IMR-90 (cell line): ENCODE data around the gene CDK12. TPM values are rescaled to one million over a fixed set of nuclear protein-coding genes. Genes with fewer than 3 reads are reported as not detected.

Experiments
- ATAC-seq: fragments of 200-7000 bp; cut with Tn5 transposase; 2 replicates; pipeline ENCODE4 v1.9.1; 2020; ENCODE audit warnings: low read depth, mild to moderate bottlenecking, moderate library complexity
- BruUV-seq: library from RNA; stranded (reverse); fragments of 400-500 nt; replicated peaks from 2 replicates; lab custom pipeline; 2021; lab: Mats Ljungman, UMichigan
- CTCF ChIA-PET: fragments of 300-600 bp; formaldehyde crosslinking; extraction: SDS; loops from one replicate; lab custom pipeline; 2021; ENCODE audit warnings: antibody characterized with exemption; lab: Yijun Ruan, JAX
- POLR2A ChIA-PET: fragments of 300-600 bp; sonication (Branson Sonifier 250); formaldehyde crosslinking; loops from one replicate; lab custom pipeline; 2022; ENCODE audit warnings: antibody characterized with exemption; ENCODE audit not compliant: unreplicated experiment; lab: Charles Lee
- DNase-seq: peaks from one replicate; pipeline ENCODE4 v3.0.0; 2013
- H2AFZ ChIP-seq: replicated peaks from 2 replicates; pipeline ENCODE3; 2013; ENCODE audit warnings: low read length, mild to moderate bottlenecking; ENCODE audit not compliant: poor library complexity
- H2AK5ac ChIP-seq: 2 replicates; pipeline ENCODE4 v1.6.1; 2013; ENCODE audit warnings: low read depth, low read length, inconsistent platforms
- H2AK9ac ChIP-seq: replicated peaks from 2 replicates; pipeline ENCODE3; 2013; ENCODE audit warnings: mild to moderate bottlenecking, low read depth, low read length, moderate library complexity; ENCODE audit not compliant: poor library complexity
- H2BK120ac ChIP-seq: 2 replicates; pipeline ENCODE4 v1.6.1; 2013; ENCODE audit warnings: low read depth, low read length, inconsistent platforms
- H2BK15ac ChIP-seq: 3 replicates; pipeline ENCODE4 v1.6.1; 2013; ENCODE audit warnings: low read depth, low read length, inconsistent platforms
- H2BK20ac ChIP-seq: 2 replicates; pipeline ENCODE4 v1.6.1; 2013; ENCODE audit warnings: low read depth, mild to moderate bottlenecking, inconsistent platforms, low read length, moderate library complexity
- H2BK5ac ChIP-seq: 2 replicates; pipeline ENCODE4 v1.6.1; 2013; ENCODE audit warnings: mild to moderate bottlenecking, low read depth, low read length, inconsistent platforms; ENCODE audit not compliant: poor library complexity, severe bottlenecking
- H3K14ac ChIP-seq: replicated peaks from 2 replicates; pipeline ENCODE4 v1.6.1; 2013; ENCODE audit warnings: low read depth, low read length, inconsistent platforms
- H3K18ac ChIP-seq: 2 replicates; pipeline ENCODE4 v1.6.1; 2013; ENCODE audit warnings: low read depth, low read length, control low read depth
- H3K23ac ChIP-seq: 2 replicates; pipeline ENCODE4 v1.6.1; 2013; ENCODE audit warnings: low read depth, low read length, inconsistent platforms
- H3K27ac ChIP-seq: 2 replicates; pipeline ENCODE4 v1.5.1; 2013; ENCODE audit warnings: mild to moderate bottlenecking, control low read depth, low read length; ENCODE audit not compliant: insufficient read depth
- H3K27me3 ChIP-seq: 2 replicates; pipeline ENCODE4 v1.6.1; 2013; ENCODE audit warnings: low read length; ENCODE audit not compliant: control insufficient read depth, insufficient read depth
- H3K36me3 ChIP-seq: 2 replicates; pipeline ENCODE4 v1.6.1; 2013; ENCODE audit warnings: low read length, mixed read lengths; ENCODE audit not compliant: control insufficient read depth, insufficient read depth
- H3K4ac ChIP-seq: 2 replicates; pipeline ENCODE4 v1.6.1; 2013; ENCODE audit warnings: low read depth, low read length, inconsistent platforms
- H3K4me1 ChIP-seq: 2 replicates; pipeline ENCODE4 v1.6.1; 2013; ENCODE audit warnings: low read length, mixed read lengths; ENCODE audit not compliant: control insufficient read depth, insufficient read depth
- H3K4me2 ChIP-seq: 2 replicates; pipeline ENCODE4 v1.6.1; 2013; ENCODE audit warnings: low read depth, mild to moderate bottlenecking, control low read depth, low read length, moderate library complexity
- H3K4me3 ChIP-seq: 2 replicates; pipeline ENCODE4 v1.5.1; 2013; ENCODE audit warnings: low read depth, mild to moderate bottlenecking, control low read depth, low read length, moderate library complexity; ENCODE audit not compliant: insufficient read depth
- H3K56ac ChIP-seq: 2 replicates; pipeline ENCODE4 v1.6.1; 2013; ENCODE audit warnings: low read length, inconsistent platforms; ENCODE audit not compliant: insufficient read depth; ENCODE audit errors: extremely low read depth
- H3K79me1 ChIP-seq, 2 experiments: 2 replicates each; pipeline ENCODE4 v1.6.1; 2013; ENCODE audit warnings: low read length in 2 of 2, inconsistent platforms in 1 of 2, low read depth in 1 of 2
- H3K9ac ChIP-seq: 2 replicates; pipeline ENCODE4 v1.6.1; 2013; ENCODE audit warnings: low read depth, low read length, control low read depth
- H3K9me1 ChIP-seq: 2 replicates; pipeline ENCODE4 v1.6.1; 2013; ENCODE audit warnings: low read length, inconsistent platforms; ENCODE audit not compliant: insufficient read depth
- H3K9me3 ChIP-seq: 2 replicates; pipeline ENCODE4 v1.6.1; 2013; ENCODE audit warnings: low read length; ENCODE audit not compliant: control insufficient read depth, insufficient read depth
- H4K20me1 ChIP-seq: 2 replicates; pipeline ENCODE4 v1.6.1; 2013; ENCODE audit warnings: low read length, inconsistent platforms; ENCODE audit not compliant: insufficient read depth
- H4K5ac ChIP-seq: 2 replicates; pipeline ENCODE4 v1.6.1; 2013; ENCODE audit warnings: mild to moderate bottlenecking, low read depth, low read length, control low read depth
- H4K8ac ChIP-seq, 2 experiments: 2 replicates each; pipeline ENCODE4 v1.6.1; 2013; ENCODE audit warnings: low read depth in 2 of 2, low read length in 2 of 2, control low read depth in 1 of 2, inconsistent platforms in 1 of 2
- H4K91ac ChIP-seq: 2 replicates; pipeline ENCODE4 v1.6.1; 2013; ENCODE audit warnings: low read depth, low read length, inconsistent platforms; ENCODE audit not compliant: insufficient read depth
- BHLHE40 ChIP-seq: fragments of 150-350 bp; IDR thresholded peaks from 2 replicates; pipeline ENCODE4 v1.6.1; 2016; ENCODE audit warnings: mild to moderate bottlenecking, low read depth, low read length
- CEBPB ChIP-seq: IDR thresholded peaks from 2 replicates; pipeline ENCODE4 v1.6.1; 2012; ENCODE audit warnings: low read depth, low read length, improper control_type of control experiment
- CHD1 ChIP-seq: IDR thresholded peaks from 2 replicates; pipeline ENCODE4 v1.6.1; 2012; ENCODE audit warnings: low read depth, low read length, improper control_type of control experiment
- FOS ChIP-seq: fragments of 150-350 bp; IDR thresholded peaks from 2 replicates; pipeline ENCODE4 v1.6.1; 2016; ENCODE audit warnings: low read depth, low read length
- MAFK ChIP-seq: IDR thresholded peaks from 2 replicates; pipeline ENCODE4 v1.6.1; 2012; ENCODE audit warnings: low read depth, low read length, improper control_type of control experiment
- MAZ ChIP-seq: IDR thresholded peaks from 2 replicates; pipeline ENCODE4 v1.6.1; 2012; ENCODE audit warnings: low read depth, mild to moderate bottlenecking, low read length, improper control_type of control experiment, moderate library complexity, borderline replicate concordance
- MXI1 ChIP-seq: IDR thresholded peaks from 2 replicates; pipeline ENCODE4 v1.6.1; 2012; ENCODE audit warnings: low read depth, mild to moderate bottlenecking, low read length, moderate library complexity, borderline replicate concordance
- NFE2L2 ChIP-seq: fragments of 150-350 bp; IDR thresholded peaks from 2 replicates; pipeline ENCODE4 v1.6.1; 2016; ENCODE audit warnings: low read depth, mild to moderate bottlenecking, low read length
- POLR2A ChIP-seq: IDR thresholded peaks from 2 replicates; pipeline ENCODE4 v1.6.1; 2012; ENCODE audit warnings: mild to moderate bottlenecking, low read depth, low read length
- RAD21 ChIP-seq: IDR thresholded peaks from 2 replicates; pipeline ENCODE4 v1.6.1; 2012; ENCODE audit warnings: low read length, improper control_type of control experiment
- RCOR1 ChIP-seq: IDR thresholded peaks from 2 replicates; pipeline ENCODE4 v1.6.1; 2012; ENCODE audit warnings: mild to moderate bottlenecking, low read length, improper control_type of control experiment; ENCODE audit not compliant: insufficient replicate concordance
- RFX5 ChIP-seq: IDR thresholded peaks from 2 replicates; pipeline ENCODE4 v1.8.0; 2012; ENCODE audit warnings: low read depth, mild to moderate bottlenecking, low read length, moderate library complexity
- SMC3 ChIP-seq: fragments of 150-350 bp; IDR thresholded peaks from 2 replicates; pipeline ENCODE4 v1.6.1; 2016; ENCODE audit warnings: low read depth, mild to moderate bottlenecking, antibody characterized with exemption, low read length, moderate library complexity
- WGBS, 2 experiments: methylation state at CpG; one replicate each; pipeline versions ENCODE4 v1.1.5 to v1.1.7; 2013; ENCODE audit warnings: missing lambda C conversion rate in 2 of 2; ENCODE audit not compliant: insufficient read length in 1 of 2; ENCODE audit errors: extremely low coverage in 2 of 2; 5-methylcytosine and 5-hydroxymethylcytosine counted together
- dilution Hi-C: fragments of 300-500 bp; cut with HindIII; formaldehyde crosslinking; loops from one replicate; pipeline ENCODE4 v1.14.3; 2018; ENCODE audit warnings: low sequenced_read_pairs; ENCODE audit not compliant: unreplicated experiment
- in situ Hi-C: fragments of 300-500 bp; cut with MboI; formaldehyde crosslinking; loops from 3 replicates; pipeline ENCODE4 v1.14.3; 2019; ENCODE audit warnings: low sequenced_read_pairs, inconsistent platforms, mixed read lengths
- intact Hi-C: fragments of 100-400 bp; cut with micrococcal nuclease; formaldehyde crosslinking; loops from 2 replicates; pipeline ENCODE4 v1.10.0; 2022
- polyA plus RNA-seq, 3 experiments: library from polyadenylated mRNA; depleted of rRNA; stranded (reverse); fragments of >200 nt; gene quantifications; 2 replicates each; pipeline ENCODE4 v1.2.3, GENCODE V29; 2012; ENCODE audit warnings: low replicate concordance in 1 of 3
- total RNA-seq: library from RNA; depleted of rRNA; stranded (reverse); fragments of >200 nt; gene quantifications from 2 replicates; pipeline ENCODE4 v1.2.3, GENCODE V29; 2012
- TF ChIP-seq, protein P1 (sequence below): fragments of 150-350 bp; IDR thresholded peaks from 2 replicates; pipeline ENCODE4 v1.6.1; 2016; ENCODE audit warnings: low read depth, mild to moderate bottlenecking, low read length, moderate library complexity, borderline replicate concordance
- TF ChIP-seq, protein P2 (sequence below): conservative IDR thresholded peaks from 2 replicates; pipeline ENCODE4 v1.5.1; 2012; ENCODE audit warnings: mild to moderate bottlenecking, low read depth, low read length, improper control_type of control experiment
- TF ChIP-seq, protein P3 (sequence below): fragments of 150-350 bp; IDR thresholded peaks from 2 replicates; pipeline ENCODE4 v1.6.1; 2017; ENCODE audit warnings: mild to moderate bottlenecking, antibody characterized with exemption, low read length, low read depth

CDK12 gene
- total and polyA plus RNA-seq, 2 of the 4 experiments (the other 2 are of a cell fraction): 16.1 to 27.1 TPM

DNA sequence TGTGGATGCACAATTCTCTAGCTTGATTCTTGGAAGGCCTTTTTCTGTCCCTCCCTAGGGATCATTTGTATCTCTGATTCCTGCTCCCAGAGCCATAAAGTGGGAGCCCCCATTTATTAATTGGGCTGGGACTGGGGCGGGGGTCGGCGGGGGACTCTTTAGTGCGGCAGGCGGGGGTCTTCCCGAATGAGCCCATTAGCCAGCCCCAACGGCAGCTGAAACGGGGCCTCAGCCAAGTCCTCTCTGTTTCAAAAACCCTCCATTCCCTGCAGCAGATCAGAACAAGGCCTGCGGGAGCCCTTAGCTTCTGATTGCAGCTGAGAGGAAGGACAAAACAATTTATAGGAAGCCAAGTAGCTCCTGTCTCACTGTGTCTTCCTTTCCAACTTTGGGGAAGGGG is 79.3 kb downstream of the CDK12 start:
- intact Hi-C loops: no loop called here
- CTCF ChIA-PET: interaction anchor here (0.6 kb wide), 1 partner anchor 64 kb away, joined by 3 read pairs; no protein-coding TSS in a partner anchor

More for the DNA sequence above, 79.3 kb downstream of the CDK12 start:
- Histone ChIP-seq H3K9me1 (no peaks in the 10 kb centered on the region; the same call in 1 of the 2 replicates), H3K56ac (no peak overlapping the region), H2AK9ac (peak overlapping the region; percentile 11), H3K18ac (no peak overlapping the region), H3K4me2 (no peak overlapping the region), H3K27ac (no peak overlapping the region), H2AFZ (no peak overlapping the region), H2BK20ac (no peak overlapping the region), H4K8ac (no peak overlapping the region), H3K14ac (no peak overlapping the region), H3K9ac (no peak overlapping the region), H3K4ac (no peak overlapping the region), H4K91ac (no peak overlapping the region), H3K36me3 (peaks cover 1% of the 10 kb centered on the region; the same call in 1 of the 2 replicates), H4K5ac (no peak overlapping the region), H3K4me3 (no peak overlapping the region), H3K79me1 (no peaks in the 10 kb centered on the region), H4K20me1 (no peaks in the 10 kb centered on the region), H2AK5ac (no peak overlapping the region), H3K4me1 (no peaks in the 10 kb centered on the region), H2BK5ac (no peak overlapping the region), H2BK15ac (no peak overlapping the region), H2BK120ac (no peak overlapping the region), H3K27me3 (no peaks in the 10 kb centered on the region), H3K23ac (no peak overlapping the region), H3K9me3 (no peaks in the 10 kb centered on the region)
- no TSS peak for BruUV-seq
- dilution Hi-C loops: no loop called here
- TF ChIP-seq CEBPB (no peak), RCOR1 (no peak), NFE2L2 (no peak), RAD21 (no peak), BHLHE40 (no peak), POLR2A (no peak), MAZ (no peak), SMC3 (no peak), MAFK (no peak), MXI1 (no peak), RFX5 (no peak), FOS (no peak), CHD1 (no peak)
- TF ChIP-seq, protein P1, sequence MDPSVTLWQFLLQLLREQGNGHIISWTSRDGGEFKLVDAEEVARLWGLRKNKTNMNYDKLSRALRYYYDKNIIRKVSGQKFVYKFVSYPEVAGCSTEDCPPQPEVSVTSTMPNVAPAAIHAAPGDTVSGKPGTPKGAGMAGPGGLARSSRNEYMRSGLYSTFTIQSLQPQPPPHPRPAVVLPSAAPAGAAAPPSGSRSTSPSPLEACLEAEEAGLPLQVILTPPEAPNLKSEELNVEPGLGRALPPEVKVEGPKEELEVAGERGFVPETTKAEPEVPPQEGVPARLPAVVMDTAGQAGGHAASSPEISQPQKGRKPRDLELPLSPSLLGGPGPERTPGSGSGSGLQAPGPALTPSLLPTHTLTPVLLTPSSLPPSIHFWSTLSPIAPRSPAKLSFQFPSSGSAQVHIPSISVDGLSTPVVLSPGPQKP: no peak
- TF ChIP-seq, protein P2, sequence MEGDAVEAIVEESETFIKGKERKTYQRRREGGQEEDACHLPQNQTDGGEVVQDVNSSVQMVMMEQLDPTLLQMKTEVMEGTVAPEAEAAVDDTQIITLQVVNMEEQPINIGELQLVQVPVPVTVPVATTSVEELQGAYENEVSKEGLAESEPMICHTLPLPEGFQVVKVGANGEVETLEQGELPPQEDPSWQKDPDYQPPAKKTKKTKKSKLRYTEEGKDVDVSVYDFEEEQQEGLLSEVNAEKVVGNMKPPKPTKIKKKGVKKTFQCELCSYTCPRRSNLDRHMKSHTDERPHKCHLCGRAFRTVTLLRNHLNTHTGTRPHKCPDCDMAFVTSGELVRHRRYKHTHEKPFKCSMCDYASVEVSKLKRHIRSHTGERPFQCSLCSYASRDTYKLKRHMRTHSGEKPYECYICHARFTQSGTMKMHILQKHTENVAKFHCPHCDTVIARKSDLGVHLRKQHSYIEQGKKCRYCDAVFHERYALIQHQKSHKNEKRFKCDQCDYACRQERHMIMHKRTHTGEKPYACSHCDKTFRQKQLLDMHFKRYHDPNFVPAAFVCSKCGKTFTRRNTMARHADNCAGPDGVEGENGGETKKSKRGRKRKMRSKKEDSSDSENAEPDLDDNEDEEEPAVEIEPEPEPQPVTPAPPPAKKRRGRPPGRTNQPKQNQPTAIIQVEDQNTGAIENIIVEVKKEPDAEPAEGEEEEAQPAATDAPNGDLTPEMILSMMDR: no peak
- TF ChIP-seq, protein P3, sequence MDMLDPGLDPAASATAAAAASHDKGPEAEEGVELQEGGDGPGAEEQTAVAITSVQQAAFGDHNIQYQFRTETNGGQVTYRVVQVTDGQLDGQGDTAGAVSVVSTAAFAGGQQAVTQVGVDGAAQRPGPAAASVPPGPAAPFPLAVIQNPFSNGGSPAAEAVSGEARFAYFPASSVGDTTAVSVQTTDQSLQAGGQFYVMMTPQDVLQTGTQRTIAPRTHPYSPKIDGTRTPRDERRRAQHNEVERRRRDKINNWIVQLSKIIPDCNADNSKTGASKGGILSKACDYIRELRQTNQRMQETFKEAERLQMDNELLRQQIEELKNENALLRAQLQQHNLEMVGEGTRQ: no peak
- POLR2A ChIA-PET: interaction anchor here (0.6 kb wide), 1 partner anchor 291 kb away, joined by 3 read pairs; no protein-coding TSS in a partner anchor
- in situ Hi-C loops: loop anchor here (5.0 kb wide), 1 partner anchor 82 kb away; no protein-coding TSS in a partner anchor
- DNase-seq (no peak), ATAC-seq (no peak)
- no CpG with 5 or more reads among the region's 9 CpGs for WGBS, 2 experiments
